OCI-LY7 (cell line): ENCODE results near the gene CES2. TPM values are rescaled to one million over a fixed set of nuclear protein-coding genes. Genes with fewer than 3 reads are reported as not detected.
A peak's percentile ranks its signal among the peaks of the same experiment; 100 is the strongest.
"Not testable (repeated sequence)": the region's sequence is repeated elsewhere in the genome, so short reads cannot be mapped to it uniquely, and the experiment has no call there.

Experiments
- BruUV-seq: library from RNA; stranded (reverse); fragments of 400-500 nt; replicated peaks from 2 replicates; lab custom pipeline; 2021; lab: Mats Ljungman, UMichigan
- CTCF ChIA-PET: fragments of 300-600 bp; sonication (Branson Sonifier 250); formaldehyde crosslinking; loops from one replicate; lab custom pipeline; 2022; ENCODE audit warnings: antibody characterized with exemption; ENCODE audit not compliant: unreplicated experiment; lab: Charles Lee
- POLR2A ChIA-PET: fragments of 300-600 bp; sonication (Branson Sonifier 250); formaldehyde crosslinking; loops from one replicate; lab custom pipeline; 2022; ENCODE audit warnings: antibody characterized with exemption; lab: Charles Lee
- DNase-seq: peaks from one replicate; pipeline ENCODE4 v3.0.0-alpha.2; 2015; ENCODE audit warnings: low spot score
- H2AFZ ChIP-seq: fragments of 200-600 bp; sonication (generic), shearing (Covaris generic); 2 replicates; pipeline ENCODE4 v1.6.1; 2014; ENCODE audit warnings: mild to moderate bottlenecking, antibody characterized with exemption, low read length, moderate library complexity
- H3K27ac ChIP-seq: fragments of 200-600 bp; sonication (generic); 2 replicates; pipeline ENCODE4 v1.5.1; 2014; ENCODE audit warnings: mixed run types, low read depth, mild to moderate bottlenecking, moderate library complexity, low read length, inconsistent platforms; ENCODE audit not compliant: poor library complexity, severe bottlenecking
- H3K36me3 ChIP-seq: fragments of 200-600 bp; sonication (generic); 2 replicates; pipeline ENCODE4 v1.6.1; 2014; ENCODE audit warnings: mild to moderate bottlenecking, antibody characterized with exemption, low read length, moderate library complexity, mixed read lengths; ENCODE audit not compliant: insufficient read depth
- H3K4me1 ChIP-seq: fragments of 200-600 bp; sonication (generic); 2 replicates; pipeline ENCODE4 v1.5.1; 2014; ENCODE audit warnings: mild to moderate bottlenecking, low read length; ENCODE audit not compliant: insufficient read depth, poor library complexity, severe bottlenecking
- H3K4me2 ChIP-seq: fragments of 200-600 bp; sonication (generic); 2 replicates; pipeline ENCODE4 v1.6.1; 2014; ENCODE audit warnings: mild to moderate bottlenecking, low read length
- H3K4me3 ChIP-seq: fragments of 200-600 bp; sonication (generic); 2 replicates; pipeline ENCODE4 v1.5.1; 2014; ENCODE audit warnings: mild to moderate bottlenecking, low read depth, low read length; ENCODE audit not compliant: poor library complexity, severe bottlenecking
- H3K79me2 ChIP-seq: fragments of 200-600 bp; sonication (generic); 2 replicates; pipeline ENCODE4 v1.6.1; 2016; ENCODE audit warnings: low read depth, mild to moderate bottlenecking, low read length, moderate library complexity, mixed read lengths; ENCODE audit not compliant: insufficient read depth
- H3K9me2 ChIP-seq: fragments of 200-600 bp; sonication (generic); 2 replicates; pipeline ENCODE4 v1.6.1; 2016; ENCODE audit warnings: mild to moderate bottlenecking, low read length, mixed read lengths; ENCODE audit not compliant: insufficient read depth
- H3K9me3 ChIP-seq: fragments of 200-600 bp; sonication (generic); 2 replicates; pipeline ENCODE4 v1.6.1; 2014; ENCODE audit warnings: mild to moderate bottlenecking, mixed run types, low read length, mixed read lengths
- H4K20me1 ChIP-seq: fragments of 200-600 bp; sonication (generic); 2 replicates; pipeline ENCODE4 v1.6.1; 2014; ENCODE audit warnings: mild to moderate bottlenecking, antibody characterized with exemption, low read length, moderate library complexity, mixed read lengths; ENCODE audit not compliant: insufficient read depth
- CTCF ChIP-seq: fragments of 200-600 bp; sonication (generic); conservative IDR thresholded peaks from 2 replicates; pipeline ENCODE4 v1.5.1; 2014; ENCODE audit warnings: mild to moderate bottlenecking, antibody characterized with exemption, low read length, moderate library complexity, mixed read lengths
- EZH2phosphoT487 ChIP-seq: fragments of 200-600 bp; sonication (generic); IDR thresholded peaks from 2 replicates; pipeline ENCODE4 v1.6.1; 2018; ENCODE audit warnings: low read depth, borderline replicate concordance, mild to moderate bottlenecking, mixed run types, antibody characterized with exemption, low read length, moderate library complexity, mixed read lengths
- intact Hi-C: fragments of 100-400 bp; cut with micrococcal nuclease; formaldehyde crosslinking; loops from one replicate; pipeline ENCODE4 v1.10.0; 2022; ENCODE audit not compliant: unreplicated experiment
- total RNA-seq, 2 experiments: library from RNA; depleted of rRNA in 1 of 2; stranded (reverse); fragments of >200 nt in 1 of 2; shearing (Covaris generic) in 1 of 2; gene quantifications; 2 replicates each; pipeline ENCODE4 v1.2.3, GENCODE V29; 2014 to 2022

The CES2 gene
- total RNA-seq, 2 experiments from 2014 or later: 29.6 to 30.7 TPM

- no peaks in the 10 kb centered on the region for H3K79me2 ChIP-seq
- H3K36me3 ChIP-seq: no peaks in the 10 kb centered on the region
- H3K4me3 ChIP-seq: no peak overlapping the region
- no peak overlapping the region for H3K27ac ChIP-seq
- DNase-seq: no peak
- H3K9me3 ChIP-seq: no peaks in the 10 kb centered on the region
- H4K20me1 ChIP-seq: no peaks in the 10 kb centered on the region
- H3K4me2 ChIP-seq: no peak overlapping the region
- CTCF ChIA-PET: no interaction called here
- POLR2A ChIA-PET: interaction anchor here (0.9 kb wide), 1 partner anchor 221 kb away, joined by 4 read pairs; no protein-coding TSS in a partner anchor
- no peak for TF ChIP-seq CTCF
- no peak for TF ChIP-seq EZH2phosphoT487
- no peak overlapping the region for H2AFZ ChIP-seq
- no peaks in the 10 kb centered on the region for H3K4me1 ChIP-seq
- intact Hi-C loops: loop anchor here (1.0 to 5.0 kb wide), 3 partner anchors 56 to 230 kb away; partner anchors contain the start of gene MATCAP1
- no TSS peak for BruUV-seq
- H3K9me2 ChIP-seq: no peaks in the 10 kb centered on the region
These were observed 18.3 kb downstream of the CES2 start for GRCh38 chr16:66953462-66954096.

GRCh38 chr16:66954097-66954659, 18.9 kb downstream of the CES2 start:
- intact Hi-C loops: loop anchor here (1.0 to 5.0 kb wide), 3 partner anchors 57 to 229 kb away; partner anchors contain the start of gene MATCAP1
- CTCF ChIA-PET: no interaction called here
- H3K9me2 ChIP-seq: no peaks in the 10 kb centered on the region
- H3K4me2 ChIP-seq: no peak overlapping the region
- no peaks in the 10 kb centered on the region for H3K79me2 ChIP-seq
- H3K4me3 ChIP-seq: no peak overlapping the region
- no peaks in the 10 kb centered on the region for H4K20me1 ChIP-seq
- no peaks in the 10 kb centered on the region for H3K4me1 ChIP-seq
- H3K27ac ChIP-seq: no peak overlapping the region
- H2AFZ ChIP-seq: no peak overlapping the region
- DNase-seq: peak; percentile 72
- BruUV-seq: no TSS peak
- TF ChIP-seq CTCF (peak; percentile 95), EZH2phosphoT487 (no peak)
- H3K36me3 ChIP-seq: no peaks in the 10 kb centered on the region
- H3K9me3 ChIP-seq: no peaks in the 10 kb centered on the region
- POLR2A ChIA-PET: no interaction called here

- H3K9me3 ChIP-seq, H3K4me3 ChIP-seq, POLR2A ChIA-PET, H3K4me1 ChIP-seq, H2AFZ ChIP-seq, DNase-seq, H3K79me2 ChIP-seq, H3K4me2 ChIP-seq, H4K20me1 ChIP-seq, H3K9me2 ChIP-seq, BruUV-seq, H3K36me3 ChIP-seq, H3K27ac ChIP-seq, CTCF ChIA-PET: not testable (repeated sequence)
- intact Hi-C loops: loop anchor here (2.0 kb wide), 1 partner anchor 199 kb away; no protein-coding TSS in a partner anchor
These were observed 20.2 kb downstream of the CES2 start for GRCh38 chr16:66955363-66956153.

GRCh38 chr16:66956154-66956457, 20.8 kb downstream of the CES2 start:
- H3K27ac ChIP-seq, DNase-seq, H3K4me3 ChIP-seq, H3K9me3 ChIP-seq, H3K36me3 ChIP-seq, H3K4me2 ChIP-seq, POLR2A ChIA-PET, H4K20me1 ChIP-seq, BruUV-seq, H2AFZ ChIP-seq, H3K79me2 ChIP-seq, H3K9me2 ChIP-seq, H3K4me1 ChIP-seq, intact Hi-C loops, CTCF ChIA-PET: not testable (repeated sequence)
